Measurements from ENCODE around the gene SWAP70. TPM values are rescaled to one million over a fixed set of nuclear protein-coding genes. Genes with fewer than 3 reads are reported as not detected.

Gene SWAP70
- total and polyA plus RNA-seq, 10 of the 15 experiments (the other 5 are each of a cell fraction or from before 2014, with no cell fraction given): 20.6 to 62.4 (median 41.7) TPM

GRCh38 chr11:9774109-9774508 is 110.2 kb downstream of the SWAP70 start (continued):
- TF ChIP-seq NBN (IDR thresholded peaks at IDR 0.05) (no peak), POLR2A (IDR thresholded peaks at IDR 0.05; ENCODE audit: low read depth, low read length) (no peak), NRF1 (conservative IDR thresholded peaks at IDR 0.05; ENCODE audit: low read depth, low read length) (no peak)

GRCh38 chr11:9774591-9775397 is 110.9 kb downstream of the SWAP70 start:
- Histone ChIP-seq H3K4me1 (ENCODE audit: control insufficient read depth, insufficient read depth, low read length) (no peaks in the 10 kb centered on the region), H3K4me3 (no peak overlapping the region), H3K36me3 (ENCODE audit: control insufficient read depth in 2 of 2, insufficient read depth in 2 of 2, low read length in 1 of 2) (no peaks in the 10 kb centered on the region), H3K9me3 (replicated peaks; ENCODE audit: control insufficient read depth, insufficient read depth, low read length) (no peaks in the 10 kb centered on the region), H3K27ac (ENCODE audit: control insufficient read depth, insufficient read depth) (no peak overlapping the region), H2AFZ (ENCODE audit: control insufficient read depth, low read depth, low read length) (no peak overlapping the region), H3K79me2 (ENCODE audit: control insufficient read depth, insufficient read depth, low read length) (no peaks in the 10 kb centered on the region), H3K27me3 (replicated peaks in 1 of 2; ENCODE audit: control insufficient read depth in 2 of 2, insufficient read depth in 2 of 2, low read length in 1 of 2) (no peaks in the 10 kb centered on the region), H4K20me1 (ENCODE audit: control insufficient read depth, insufficient read depth) (no peaks in the 10 kb centered on the region), H3K4me2 (ENCODE audit: control insufficient read depth, insufficient read depth) (no peak overlapping the region), H3K9ac (ENCODE audit: control insufficient read depth, insufficient read depth, low read length) (no peak overlapping the region)
- 56% methylated on average over 6 of the region's 6 CpGs for WGBS (ENCODE audit: insufficient coverage, insufficient replicate concordance, low lambda C conversion rate, missing lambda C conversion rate)
- in situ Hi-C loops (cut with MboI) (no loop called here), intact Hi-C loops (cut with micrococcal nuclease; ENCODE audit: unreplicated experiment) (no loop called here)
- ChIA-PET SMC1A (ENCODE audit: uncharacterized antibody, unreplicated experiment) (no interaction called here), CTCF (no interaction called here), POLR2A (no interaction called here), RAD21 (ENCODE audit: unreplicated experiment) (no interaction called here)
- DNase-seq (ENCODE audit: low read depth, low spot score) (no peak), ATAC-seq (no peak), FAIRE-seq (no peak)
- BruUV-seq (replicated peaks): no TSS peak
- TF ChIP-seq SP1 (IDR thresholded peaks at IDR 0.05; ENCODE audit: low read depth, low read length): no peak
- TF ChIP-seq IKZF2 (IDR thresholded peaks at IDR 0.05): no peak
- TF ChIP-seq CBFB (IDR thresholded peaks at IDR 0.05; ENCODE audit: low read depth): no peak
- TF ChIP-seq SRF (IDR thresholded peaks at IDR 0.05; ENCODE audit: low read depth in 2 of 2, low read length in 2 of 2): no peak
- no peak for TF ChIP-seq FOXM1 (IDR thresholded peaks at IDR 0.05; ENCODE audit: low read depth, low read length)
- TF ChIP-seq HDAC2 (IDR thresholded peaks at IDR 0.05): no peak
- no peak for TF ChIP-seq RCOR1 (conservative IDR thresholded peaks at IDR 0.05; ENCODE audit: low read depth, low read length)
- no peak for TF ChIP-seq JUND (IDR thresholded peaks at IDR 0.05; ENCODE audit: low read depth, low read length)
- TF ChIP-seq, protein P1, sequence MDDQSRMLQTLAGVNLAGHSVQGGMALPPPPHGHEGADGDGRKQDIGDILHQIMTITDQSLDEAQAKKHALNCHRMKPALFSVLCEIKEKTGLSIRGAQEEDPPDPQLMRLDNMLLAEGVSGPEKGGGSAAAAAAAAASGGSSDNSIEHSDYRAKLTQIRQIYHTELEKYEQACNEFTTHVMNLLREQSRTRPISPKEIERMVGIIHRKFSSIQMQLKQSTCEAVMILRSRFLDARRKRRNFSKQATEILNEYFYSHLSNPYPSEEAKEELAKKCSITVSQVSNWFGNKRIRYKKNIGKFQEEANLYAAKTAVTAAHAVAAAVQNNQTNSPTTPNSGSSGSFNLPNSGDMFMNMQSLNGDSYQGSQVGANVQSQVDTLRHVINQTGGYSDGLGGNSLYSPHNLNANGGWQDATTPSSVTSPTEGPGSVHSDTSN (IDR thresholded peaks at IDR 0.05; ENCODE audit: insufficient replicate concordance, low read depth, low read length): no peak
- TF ChIP-seq HDAC6 (IDR thresholded peaks at IDR 0.05; ENCODE audit: unreplicated experiment): no peak
- no peak for TF ChIP-seq PKNOX1 (IDR thresholded peaks at IDR 0.05)
- TF ChIP-seq NR2C1 (IDR thresholded peaks at IDR 0.05): no peak
- no peak for TF ChIP-seq KLF5 (IDR thresholded peaks at IDR 0.05; ENCODE audit: partially characterized antibody)
- TF ChIP-seq JUNB (IDR thresholded peaks at IDR 0.05): no peak
- TF ChIP-seq CTCF (IDR thresholded peaks at IDR 0.05 in 2 of 3, conservative IDR thresholded peaks at IDR 0.05 in 1 of 3; ENCODE audit: control insufficient read depth in 2 of 3, extremely low read depth in 1 of 3, insufficient read depth in 1 of 3, low read depth in 3 of 3, low read length in 3 of 3): no peak
- TF ChIP-seq IKZF1 (conservative IDR thresholded peaks at IDR 0.05): no peak

All from GM12878 (cell line).